Heart right ventricle (tissue), 16 donors: Measurements from ENCODE around the gene NR3C1. TPM values are rescaled to one million over a fixed set of nuclear protein-coding genes. Genes with fewer than 3 reads are reported as not detected.
A peak's percentile ranks its signal among the peaks of the same experiment; 100 is the strongest.
"Not testable (repeated sequence)": the region's sequence is repeated elsewhere in the genome, so short reads cannot be mapped to it uniquely, and the experiment has no call there.

Source experiments
- ATAC-seq, 8 donors: fragments of 200-7000 bp; cut with Tn5 transposase; one replicate each; pipeline ENCODE4 v1.9.1; 2020; ENCODE audit warnings: mild to moderate bottlenecking in 8 of 8, moderate library complexity in 8 of 8, moderate number of reproducible peaks in 1 of 8
- DNase-seq, 2 donors: peaks; one replicate each; pipeline ENCODE4 v3.0.0-alpha.2; 2020
- H3K27ac ChIP-seq, 10 donors: fragments of 200-600 bp; sonication (generic) in 2 of 10; one replicate each; pipeline versions ENCODE4 v1.5.0 to v1.8.0; 2020 to 2022; ENCODE audit warnings: mild to moderate bottlenecking in 3 of 10
- H3K27me3 ChIP-seq, 7 donors: fragments of 200-600 bp; one replicate each; pipeline ENCODE4 v1.8.0; 2021 to 2022; ENCODE audit warnings: mild to moderate bottlenecking in 2 of 7
- H3K36me3 ChIP-seq, 9 donors: fragments of 200-600 bp; sonication (generic) in 1 of 9; one replicate each; pipeline versions ENCODE4 v1.5.0 to v1.8.0; 2020 to 2022; ENCODE audit warnings: mild to moderate bottlenecking in 2 of 9
- H3K4me1 ChIP-seq, 9 donors: fragments of 200-600 bp; sonication (generic) in 1 of 9; one replicate each; pipeline versions ENCODE4 v1.5.0 to v1.8.0; 2020 to 2022; ENCODE audit warnings: mild to moderate bottlenecking in 4 of 9
- H3K4me3 ChIP-seq, 10 donors: fragments of 200-600 bp; sonication (generic) in 2 of 10; one replicate each; pipeline versions ENCODE4 v1.5.0 to v1.8.0; 2020 to 2022; ENCODE audit warnings: mild to moderate bottlenecking in 7 of 10, moderate library complexity in 2 of 10
- H3K9me3 ChIP-seq, 11 donors: fragments of 200-600 bp in 10 of 11; sonication (generic) in 2 of 11; one replicate each; pipeline versions ENCODE4 v1.5.0 to v1.8.0; 2013 to 2022; ENCODE audit warnings: mild to moderate bottlenecking in 2 of 11, control low read depth in 1 of 11, moderate library complexity in 1 of 11
- WGBS, 2 donors: extraction: QIAGEN DNeasy Blood & Tissue Kit; methylation state at CpG; one replicate each; pipeline ENCODE4 v1.1.7; 2013; ENCODE audit warnings: inconsistent platforms in 1 of 2; 5-methylcytosine and 5-hydroxymethylcytosine counted together
- intact Hi-C, 10 donors: fragments of 100-400 bp; cut with DNase I; formaldehyde crosslinking; loops; one replicate each; pipeline versions ENCODE4 v1.11.1 to v1.14.2; 2022
- polyA plus RNA-seq, 2 donors: library from polyadenylated mRNA; stranded (reverse); fragments of 200-250 nt; gene quantifications; one replicate each; pipeline ENCODE4 v1.2.3, GENCODE V29; 2013
- total RNA-seq, 10 donors: library from RNA; stranded (reverse); fragmentation: NEBNext Ultra II Directional in 3 of 10; extraction: Animal tissue kit (Norgen Biotek cat#: 25700) in 3 of 10; gene quantifications; one replicate each; pipeline versions ENCODE4 v1.2.1 to v1.2.4, GENCODE V29; 2021 to 2023
- TF ChIP-seq, protein P1 (sequence below), 9 donors: fragments of 200-600 bp; sonication (generic) in 2 of 9; IDR thresholded peaks; one replicate each; pipeline versions ENCODE4 v1.5.0 to v1.8.0; 2021 to 2022; ENCODE audit warnings: antibody characterized with exemption in 9 of 9, mild to moderate bottlenecking in 5 of 9, moderate library complexity in 1 of 9
- donor health status: Arrhythmogenic right ventricular cardiomyopathy.
- donor health status: ischemic (EF 13 %, LVEDD 7.1; RV severe dilation, severe dysfunction).
- donor health status: healthy with polysubstance abuse.
- donor health status: DM: no; HTN: yes; CAD: no.
- donor health status: DM: no; HTN: no; CAD: no.
- donor health status: ischemic (EF 25% LVEDD 6.9; RV normal size, moderate dysfunction).
- donor health status: ischemic (EF 25% LVEDD 5.7; RV mildly dilated, moderate dysfunction).
- donor health status: healthy.
- donor health status: DM: yes; HTN: yes; CAD: no.
- donor health status: Ischemic cardiomyopathy.
- donor health status: ischemic (EF 35%, LVEDD 5.7; RV mildly dilated, moderate dysfunction).
- donor health status: nonischemic (EF 11% LVEDD 7.7; RV severe dilation, severe dysfunction).
- donor health status: DM: yes; HTN: yes; CAD: no.
- donor health status: PGD.
- donor health status: ischemic (EF 29% LVEDD 5.4; RV normal size, mild dysfunction).
- donor health status: nonischemic (EF 23%, LVEDD 6.1; RV moderate dilation, normal function).

Gene NR3C1
- total and polyA plus RNA-seq, 12 donors: 11.0 to 62.3 (median 44.6) TPM

DNA sequence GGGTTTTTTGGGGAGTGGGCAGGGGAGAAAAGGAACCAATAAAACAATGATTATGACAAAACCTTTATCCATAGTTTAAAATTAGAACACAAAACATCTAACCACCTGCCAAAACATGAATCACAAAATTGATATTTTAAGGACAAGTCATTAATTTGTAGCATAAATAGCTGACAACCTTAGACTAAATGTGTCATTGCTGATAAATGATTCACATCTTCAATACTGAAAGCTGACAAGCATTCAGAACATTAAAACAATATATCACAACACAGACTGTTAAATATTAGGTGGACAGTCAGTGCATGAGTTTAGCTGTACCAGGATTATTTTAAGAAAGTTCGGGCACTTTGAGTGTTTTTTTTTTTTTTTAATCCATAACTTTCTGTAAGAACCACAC is 71.5 kb downstream of the NR3C1 start:
- peaks cover 3 to 71% (median 41%) of the 10 kb centered on the region in 9 donors for H3K4me1 ChIP-seq
- H3K36me3 ChIP-seq: peaks cover 0 to 5% (median 0%) of the 10 kb centered on the region in 9 donors
- DNase-seq (no peak), ATAC-seq (no peak)
- TF ChIP-seq, protein P1, sequence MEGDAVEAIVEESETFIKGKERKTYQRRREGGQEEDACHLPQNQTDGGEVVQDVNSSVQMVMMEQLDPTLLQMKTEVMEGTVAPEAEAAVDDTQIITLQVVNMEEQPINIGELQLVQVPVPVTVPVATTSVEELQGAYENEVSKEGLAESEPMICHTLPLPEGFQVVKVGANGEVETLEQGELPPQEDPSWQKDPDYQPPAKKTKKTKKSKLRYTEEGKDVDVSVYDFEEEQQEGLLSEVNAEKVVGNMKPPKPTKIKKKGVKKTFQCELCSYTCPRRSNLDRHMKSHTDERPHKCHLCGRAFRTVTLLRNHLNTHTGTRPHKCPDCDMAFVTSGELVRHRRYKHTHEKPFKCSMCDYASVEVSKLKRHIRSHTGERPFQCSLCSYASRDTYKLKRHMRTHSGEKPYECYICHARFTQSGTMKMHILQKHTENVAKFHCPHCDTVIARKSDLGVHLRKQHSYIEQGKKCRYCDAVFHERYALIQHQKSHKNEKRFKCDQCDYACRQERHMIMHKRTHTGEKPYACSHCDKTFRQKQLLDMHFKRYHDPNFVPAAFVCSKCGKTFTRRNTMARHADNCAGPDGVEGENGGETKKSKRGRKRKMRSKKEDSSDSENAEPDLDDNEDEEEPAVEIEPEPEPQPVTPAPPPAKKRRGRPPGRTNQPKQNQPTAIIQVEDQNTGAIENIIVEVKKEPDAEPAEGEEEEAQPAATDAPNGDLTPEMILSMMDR (IDR thresholded peaks at IDR 0.05): no peak
- no peaks in the 10 kb centered on the region for H3K27me3 ChIP-seq
- intact Hi-C loops: no loop called here
- 73 to 83% methylated on average over 1 of the region's 1 CpG for WGBS, 2 donors
- peaks cover 0 to 10% (median 0%) of the 10 kb centered on the region in 11 donors for H3K9me3 ChIP-seq
- peak overlapping the region in 1 of 10 donors; percentile 6 for H3K27ac ChIP-seq
- no peak overlapping the region for H3K4me3 ChIP-seq

DNA sequence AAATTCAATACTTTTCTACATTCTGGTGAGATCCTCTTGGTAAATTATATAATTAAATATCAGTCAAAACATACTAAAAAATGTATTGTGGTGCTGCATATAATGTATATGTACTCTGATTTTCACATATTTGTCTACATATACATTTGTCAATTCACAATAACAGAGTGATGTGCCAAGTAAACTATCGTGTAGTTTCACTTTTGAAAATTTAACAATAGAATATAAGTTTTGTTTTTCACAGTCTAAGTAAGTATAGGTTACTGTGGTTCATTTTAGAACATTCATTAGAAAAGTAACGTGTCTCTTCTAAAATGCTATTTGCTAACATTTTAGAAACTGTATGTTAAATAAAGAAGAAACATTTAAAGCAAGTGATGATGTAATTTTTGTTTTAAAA is 73.6 kb downstream of the NR3C1 start:
- intact Hi-C loops: no loop called here
- Histone ChIP-seq H3K9me3 (peaks cover 0 to 18% (median 0%) of the 10 kb centered on the region in 11 donors), H3K27me3 (no peaks in the 10 kb centered on the region), H3K36me3 (peaks cover 0 to 5% (median 0%) of the 10 kb centered on the region in 9 donors), H3K27ac (no peak overlapping the region), H3K4me1 (peaks cover 0 to 72% (median 43%) of the 10 kb centered on the region in 9 donors), H3K4me3 (no peak overlapping the region)
- ATAC-seq (no peak), DNase-seq (no peak)
- WGBS, 2 donors: 60 to 66% methylated on average over 2 of the region's 2 CpGs
- TF ChIP-seq, protein P1 (IDR thresholded peaks at IDR 0.05): no peak

DNA sequence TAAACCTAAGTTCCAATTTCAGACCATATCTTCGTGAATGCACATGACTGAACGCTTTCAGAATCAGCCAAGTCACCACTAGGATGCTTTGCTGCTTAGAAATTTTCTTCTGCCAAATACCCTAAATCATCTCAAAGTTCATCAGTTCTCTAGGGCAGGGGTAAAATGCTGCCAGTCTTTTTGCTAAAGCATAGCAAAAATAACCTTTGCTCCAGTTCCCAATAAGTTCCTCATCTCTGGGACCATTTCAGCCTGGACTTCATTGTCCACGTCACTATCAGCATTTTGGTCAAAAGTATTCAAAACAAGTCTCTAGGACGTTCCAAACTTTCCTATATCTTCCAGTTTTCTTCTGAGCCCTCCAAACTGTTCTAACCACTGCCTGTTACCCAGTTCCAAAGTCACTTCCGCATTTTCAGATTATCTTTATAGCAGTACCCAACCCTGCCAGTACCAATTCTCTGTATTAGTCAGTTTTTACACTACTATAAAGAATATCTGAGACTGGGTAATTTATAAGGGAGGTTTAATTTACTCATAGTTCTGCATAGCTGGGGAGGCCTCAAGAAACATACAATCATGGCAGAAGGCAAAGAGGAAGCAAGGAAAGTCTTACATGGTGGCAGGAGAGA is 74.8 kb downstream of the NR3C1 start:
- DNase-seq: no peak
- H3K36me3 ChIP-seq: peaks cover 0 to 3% (median 0%) of the 10 kb centered on the region in 9 donors
- H3K27ac ChIP-seq: no peak overlapping the region
- intact Hi-C loops: no loop called here
- H3K4me3 ChIP-seq: no peak overlapping the region
- H3K27me3 ChIP-seq: no peaks in the 10 kb centered on the region
- peaks cover 0 to 18% (median 0%) of the 10 kb centered on the region in 11 donors for H3K9me3 ChIP-seq
- peaks cover 0 to 72% (median 44%) of the 10 kb centered on the region in 9 donors for H3K4me1 ChIP-seq
- WGBS, 2 donors: 81 to 87% methylated on average over 5 of the region's 5 CpGs
- no peak for ATAC-seq
- TF ChIP-seq, protein P1 (IDR thresholded peaks at IDR 0.05): no peak

DNA sequence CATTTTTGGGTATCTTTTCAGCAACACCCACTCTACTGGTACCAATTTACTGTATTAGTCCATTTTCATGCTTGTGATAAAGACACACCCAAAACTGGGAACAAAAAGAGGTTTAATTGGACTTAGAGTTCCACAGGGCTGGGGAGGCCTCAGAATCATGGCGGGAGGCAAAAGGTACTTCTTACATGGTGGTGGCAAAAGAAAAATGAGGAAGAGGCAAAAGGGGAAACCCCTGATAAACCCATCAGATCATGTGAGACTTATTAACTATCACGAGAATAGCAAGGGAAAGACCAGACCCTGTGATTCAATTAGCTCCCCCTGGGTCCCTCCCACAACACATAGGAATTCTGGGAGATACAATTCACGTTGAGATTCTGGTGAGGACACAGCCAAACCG is 78.4 kb downstream of the NR3C1 start:
- H3K4me1 ChIP-seq: peaks cover 0 to 74% (median 51%) of the 10 kb centered on the region in 9 donors
- not testable (repeated sequence) for ATAC-seq, H3K4me3 ChIP-seq

DNA sequence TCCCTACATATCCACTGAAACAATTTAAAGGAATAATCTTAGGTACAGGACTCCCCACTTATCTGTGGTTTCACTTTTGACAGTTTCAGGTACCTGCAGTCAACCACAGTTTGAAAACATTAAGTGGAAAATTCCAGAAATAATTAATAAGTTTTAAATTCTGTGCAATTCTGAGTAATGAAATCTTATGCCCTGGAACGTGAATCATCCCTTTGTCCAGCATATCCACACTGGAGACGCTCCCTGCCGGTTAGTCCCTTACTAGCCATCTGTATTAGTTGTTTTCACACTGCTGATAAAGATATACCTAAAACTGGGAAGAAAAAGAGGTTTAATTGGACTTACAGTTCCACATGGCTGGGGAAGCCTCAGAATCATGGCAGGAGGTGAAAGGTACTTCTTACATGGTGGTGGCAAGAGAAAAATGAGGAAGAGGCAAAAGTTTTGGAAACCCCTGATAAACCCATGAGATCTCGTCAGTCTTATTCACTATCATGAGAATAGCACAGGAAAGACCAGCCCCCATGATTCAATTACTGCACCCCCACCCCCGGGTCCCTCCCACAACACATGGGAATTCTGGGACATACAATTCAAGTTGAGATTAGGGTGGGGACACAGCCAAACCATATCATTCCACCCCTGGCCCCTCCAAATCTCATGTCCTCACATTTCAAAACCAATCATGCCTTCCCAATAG is 80.4 kb downstream of the NR3C1 start:
- intact Hi-C loops, H3K27ac ChIP-seq, DNase-seq, H3K27me3 ChIP-seq, H3K4me3 ChIP-seq, ATAC-seq, H3K36me3 ChIP-seq: not testable (repeated sequence)
- Histone ChIP-seq H3K9me3 (peaks cover 0 to 16% (median 0%) of the 10 kb centered on the region in 11 donors), H3K4me1 (peaks cover 0 to 77% (median 53%) of the 10 kb centered on the region in 9 donors)
- WGBS, 2 donors: 85 to 87% methylated on average over 5 of the region's 5 CpGs

More for the DNA sequence above, 78.4 kb downstream of the NR3C1 start:
- WGBS, 2 donors: 83 to 85% methylated on average over 4 of the region's 4 CpGs
- DNase-seq, H3K27ac ChIP-seq, intact Hi-C loops, H3K27me3 ChIP-seq, H3K36me3 ChIP-seq: not testable (repeated sequence)
- peaks cover 0 to 18% (median 0%) of the 10 kb centered on the region in 11 donors for H3K9me3 ChIP-seq
